GM12872 (cell line): ENCODE measurements around the gene TMEM198.

Experiments used
- CTCF ChIP-seq: IDR thresholded peaks from 3 replicates; pipeline ENCODE4 v1.5.1; 2011; ENCODE audit warnings: low read depth, mild to moderate bottlenecking, low read length, moderate library complexity; ENCODE audit not compliant: insufficient read depth

The TMEM198 gene

GRCh38 chr2:219592736-219593135, 48.9 kb downstream of the TMEM198 start:
- no peak for TF ChIP-seq CTCF

DNA sequence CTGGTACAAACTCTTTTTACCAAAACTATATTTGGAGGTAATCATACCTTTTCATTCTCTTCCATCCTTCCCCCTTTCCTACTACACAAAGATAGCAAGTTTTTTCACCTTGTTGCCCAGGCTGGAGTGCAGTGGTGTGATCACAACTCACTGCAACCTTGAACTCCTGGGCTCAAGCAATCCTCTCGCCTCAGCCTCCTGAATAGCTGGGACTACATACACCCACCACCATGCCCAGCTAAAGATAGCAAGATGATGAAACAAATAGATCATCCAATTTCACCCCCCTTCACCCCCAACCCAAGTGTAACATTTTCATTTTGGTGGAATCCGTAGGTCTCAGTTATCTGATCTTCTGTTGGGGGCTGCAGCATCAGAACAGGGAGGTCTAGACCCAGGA, 49.3 kb downstream of the TMEM198 start:
- no peak for TF ChIP-seq CTCF

- no peak for TF ChIP-seq CTCF
Measured at GRCh38 chr2:219595256-219595655, 51.4 kb downstream of the TMEM198 start.

GRCh38 chr2:219596954-219597551, 53.2 kb downstream of the TMEM198 start:
- no peak for TF ChIP-seq CTCF

DNA sequence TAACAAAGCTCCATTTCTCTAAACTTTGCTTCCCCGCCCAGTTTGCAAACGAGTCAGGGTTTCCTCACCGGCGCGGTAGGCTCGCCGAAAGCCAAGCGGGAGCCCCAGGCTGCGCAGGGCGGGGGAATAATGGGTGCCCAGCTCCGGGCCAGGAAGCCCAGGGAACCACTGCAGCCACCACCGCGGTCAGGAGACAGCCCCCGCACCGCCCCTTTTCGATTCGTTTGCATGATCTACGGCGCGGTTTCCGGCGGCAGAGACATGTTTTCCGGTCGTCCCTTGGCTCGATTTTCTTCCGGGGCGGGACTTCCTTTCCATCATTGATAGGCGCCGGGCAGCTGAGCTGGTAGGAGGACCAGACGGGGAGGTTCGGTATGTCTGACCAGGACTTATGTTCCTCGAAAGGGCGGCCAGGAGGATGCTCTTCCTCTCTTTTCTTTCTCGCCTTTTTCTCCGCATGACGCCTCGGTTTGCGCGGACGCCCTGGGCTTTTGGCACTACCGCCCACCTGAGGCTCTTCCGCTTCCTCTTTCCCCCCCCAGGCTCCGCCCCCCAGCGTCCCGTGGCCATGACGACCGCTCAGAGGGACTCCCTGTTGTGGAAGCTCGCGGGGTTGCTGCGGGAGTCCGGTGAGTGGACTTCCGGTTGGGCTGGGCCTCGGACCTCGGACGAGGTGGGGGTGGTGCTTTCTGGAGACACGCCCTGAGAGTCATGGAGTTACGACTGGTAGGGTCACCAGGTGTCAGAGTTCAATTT, 53.9 kb downstream of the TMEM198 start, which contains the start of gene STK11IP:
TSS of gene STK11IP (plus strand) at position 306 of the 756 bp plus-strand sequence. CDS start at position 569, 263 bp downstream.
- no peak for TF ChIP-seq CTCF

GRCh38 chr2:219598308-219599078, 54.7 kb downstream of the TMEM198 start:
- TF ChIP-seq CTCF = no peak
